ENCODE results near the gene SSR4. TPM values are rescaled to one million over a fixed set of nuclear protein-coding genes. Genes with fewer than 3 reads are reported as not detected.

The SSR4 gene
- total RNA-seq, 1 experiment from 2014 or later = 203 TPM

GRCh38 chrX:153776611-153777045 lies 17.8 kb upstream of the SSR4 start:
- Mint-ChIP-seq H3K27ac (no peak overlapping the region), H3K9me3 (no peaks in the 10 kb centered on the region), H3K4me3 (no peak overlapping the region), H3K27me3 (ENCODE audit: low read depth) (no peaks in the 10 kb centered on the region), H3K4me1 (no peaks in the 10 kb centered on the region; the same call in 1 of the 2 replicates), H3K36me3 (no peaks in the 10 kb centered on the region)
- no peak for DNase-seq (ENCODE audit: low spot score)
- POLR2A ChIA-PET = no interaction called here
- no peak for ATAC-seq
- CTCF ChIA-PET = no interaction called here
- TF ChIP-seq NFYB (CRISPR knock-in tag; conservative IDR thresholded peaks at IDR 0.05; ENCODE audit: low read depth) (no peak), TEAD4 (CRISPR knock-in tag; IDR thresholded peaks at IDR 0.05) (no peak), NR3C1 (CRISPR knock-in tag; conservative IDR thresholded peaks at IDR 0.05; ENCODE audit: low read depth) (no peak), GABPB1 (CRISPR knock-in tag; IDR thresholded peaks at IDR 0.05) (no peak), TCF7 (CRISPR knock-in tag; IDR thresholded peaks at IDR 0.05; ENCODE audit: low read depth) (no peak), CDX4 (CRISPR knock-in tag; IDR thresholded peaks at IDR 0.05; ENCODE audit: borderline replicate concordance) (no peak), HMGA2 (CRISPR knock-in tag; IDR thresholded peaks at IDR 0.05) (no peak), CREB1 (CRISPR knock-in tag; IDR thresholded peaks at IDR 0.05) (no peak), ATF1 (CRISPR knock-in tag; IDR thresholded peaks at IDR 0.05) (no peak)
- TF ChIP-seq, protein P1, sequence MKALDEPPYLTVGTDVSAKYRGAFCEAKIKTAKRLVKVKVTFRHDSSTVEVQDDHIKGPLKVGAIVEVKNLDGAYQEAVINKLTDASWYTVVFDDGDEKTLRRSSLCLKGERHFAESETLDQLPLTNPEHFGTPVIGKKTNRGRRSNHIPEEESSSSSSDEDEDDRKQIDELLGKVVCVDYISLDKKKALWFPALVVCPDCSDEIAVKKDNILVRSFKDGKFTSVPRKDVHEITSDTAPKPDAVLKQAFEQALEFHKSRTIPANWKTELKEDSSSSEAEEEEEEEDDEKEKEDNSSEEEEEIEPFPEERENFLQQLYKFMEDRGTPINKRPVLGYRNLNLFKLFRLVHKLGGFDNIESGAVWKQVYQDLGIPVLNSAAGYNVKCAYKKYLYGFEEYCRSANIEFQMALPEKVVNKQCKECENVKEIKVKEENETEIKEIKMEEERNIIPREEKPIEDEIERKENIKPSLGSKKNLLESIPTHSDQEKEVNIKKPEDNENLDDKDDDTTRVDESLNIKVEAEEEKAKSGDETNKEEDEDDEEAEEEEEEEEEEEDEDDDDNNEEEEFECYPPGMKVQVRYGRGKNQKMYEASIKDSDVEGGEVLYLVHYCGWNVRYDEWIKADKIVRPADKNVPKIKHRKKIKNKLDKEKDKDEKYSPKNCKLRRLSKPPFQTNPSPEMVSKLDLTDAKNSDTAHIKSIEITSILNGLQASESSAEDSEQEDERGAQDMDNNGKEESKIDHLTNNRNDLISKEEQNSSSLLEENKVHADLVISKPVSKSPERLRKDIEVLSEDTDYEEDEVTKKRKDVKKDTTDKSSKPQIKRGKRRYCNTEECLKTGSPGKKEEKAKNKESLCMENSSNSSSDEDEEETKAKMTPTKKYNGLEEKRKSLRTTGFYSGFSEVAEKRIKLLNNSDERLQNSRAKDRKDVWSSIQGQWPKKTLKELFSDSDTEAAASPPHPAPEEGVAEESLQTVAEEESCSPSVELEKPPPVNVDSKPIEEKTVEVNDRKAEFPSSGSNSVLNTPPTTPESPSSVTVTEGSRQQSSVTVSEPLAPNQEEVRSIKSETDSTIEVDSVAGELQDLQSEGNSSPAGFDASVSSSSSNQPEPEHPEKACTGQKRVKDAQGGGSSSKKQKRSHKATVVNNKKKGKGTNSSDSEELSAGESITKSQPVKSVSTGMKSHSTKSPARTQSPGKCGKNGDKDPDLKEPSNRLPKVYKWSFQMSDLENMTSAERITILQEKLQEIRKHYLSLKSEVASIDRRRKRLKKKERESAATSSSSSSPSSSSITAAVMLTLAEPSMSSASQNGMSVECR (CRISPR knock-in tag; IDR thresholded peaks at IDR 0.05; ENCODE audit: borderline replicate concordance) = no peak

- DNase-seq (ENCODE audit: low spot score) = no peak
- Mint-ChIP-seq H3K27me3 (ENCODE audit: low read depth) (no peaks in the 10 kb centered on the region), H3K4me1 (no peaks in the 10 kb centered on the region; the same call in 1 of the 2 replicates), H3K36me3 (no peaks in the 10 kb centered on the region), H3K4me3 (no peak overlapping the region), H3K27ac (no peak overlapping the region), H3K9me3 (no peaks in the 10 kb centered on the region)
- ATAC-seq = no peak
- ChIA-PET CTCF (interaction anchor here (0.6 to 2.8 kb wide), 10 partner anchors 10 to 648 kb away, joined by 3 to 12 read pairs (median 4); partner anchors contain the start of genes ARHGAP4, IDH3G and SSR4), POLR2A (interaction anchor here (1.4 to 1.6 kb wide), 2 partner anchors 17 to 151 kb away, joined by 3 to 4 read pairs; partner anchors contain the start of genes IDH3G and SSR4)
- no peak for TF ChIP-seq NFATC4 (CRISPR knock-in tag; IDR thresholded peaks at IDR 0.05)
- TF ChIP-seq ZNF425 (CRISPR knock-in tag; conservative IDR thresholded peaks at IDR 0.05) = no peak
- TF ChIP-seq ZNF263 (CRISPR knock-in tag; IDR thresholded peaks at IDR 0.05; ENCODE audit: low read depth) = no peak
- TF ChIP-seq, protein P2, sequence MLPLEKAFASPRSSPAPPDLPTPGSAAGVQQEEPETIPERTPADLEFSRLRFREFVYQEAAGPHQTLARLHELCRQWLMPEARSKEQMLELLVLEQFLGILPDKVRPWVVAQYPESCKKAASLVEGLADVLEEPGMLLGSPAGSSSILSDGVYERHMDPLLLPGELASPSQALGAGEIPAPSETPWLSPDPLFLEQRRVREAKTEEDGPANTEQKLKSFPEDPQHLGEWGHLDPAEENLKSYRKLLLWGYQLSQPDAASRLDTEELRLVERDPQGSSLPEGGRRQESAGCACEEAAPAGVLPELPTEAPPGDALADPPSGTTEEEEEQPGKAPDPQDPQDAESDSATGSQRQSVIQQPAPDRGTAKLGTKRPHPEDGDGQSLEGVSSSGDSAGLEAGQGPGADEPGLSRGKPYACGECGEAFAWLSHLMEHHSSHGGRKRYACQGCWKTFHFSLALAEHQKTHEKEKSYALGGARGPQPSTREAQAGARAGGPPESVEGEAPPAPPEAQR (CRISPR knock-in tag; IDR thresholded peaks at IDR 0.05) = no peak
- TF ChIP-seq, protein P1 (CRISPR knock-in tag; IDR thresholded peaks at IDR 0.05; ENCODE audit: borderline replicate concordance) = no peak
- no peak for TF ChIP-seq IRF2 (CRISPR knock-in tag; IDR thresholded peaks at IDR 0.05; ENCODE audit: borderline replicate concordance, low read depth)
- no peak for TF ChIP-seq NFE2L1 (CRISPR knock-in tag; IDR thresholded peaks at IDR 0.05)
- no peak for TF ChIP-seq SP1 (CRISPR knock-in tag; conservative IDR thresholded peaks at IDR 0.05)
- TF ChIP-seq OVOL2 (CRISPR knock-in tag; IDR thresholded peaks at IDR 0.05; ENCODE audit: borderline replicate concordance) = no peak
- no peak for TF ChIP-seq HMGA2 (CRISPR knock-in tag; IDR thresholded peaks at IDR 0.05)
- no peak for TF ChIP-seq CDX4 (CRISPR knock-in tag; IDR thresholded peaks at IDR 0.05; ENCODE audit: borderline replicate concordance)
- no peak for TF ChIP-seq ZNF219 (CRISPR knock-in tag; IDR thresholded peaks at IDR 0.05; ENCODE audit: borderline replicate concordance)
- TF ChIP-seq ZNF671 (CRISPR knock-in tag; IDR thresholded peaks at IDR 0.05) = no peak
Observed at GRCh38 chrX:153777261-153778090, 17.0 kb upstream of the SSR4 start.

All from WTC11 (cell line).